A673 (cell line): Measurements from ENCODE around the gene TES.

Source experiments
- EZH2 ChIP-seq: fragments of 200-600 bp; sonication (generic); IDR thresholded peaks from 2 replicates; pipeline ENCODE4 v1.6.1; 2017; ENCODE audit warnings: borderline replicate concordance, low read depth, mild to moderate bottlenecking, mixed read lengths, antibody characterized with exemption, low read length; ENCODE audit not compliant: poor library complexity, severe bottlenecking
- TF ChIP-seq, protein P1 (sequence below): fragments of 300-800, 200-600 bp; sonication (generic); conservative IDR thresholded peaks from 2 replicates; pipeline ENCODE4 v1.5.1; 2017; ENCODE audit warnings: low read depth, mild to moderate bottlenecking, antibody characterized with exemption, low read length, moderate library complexity, mixed read lengths

DNA sequence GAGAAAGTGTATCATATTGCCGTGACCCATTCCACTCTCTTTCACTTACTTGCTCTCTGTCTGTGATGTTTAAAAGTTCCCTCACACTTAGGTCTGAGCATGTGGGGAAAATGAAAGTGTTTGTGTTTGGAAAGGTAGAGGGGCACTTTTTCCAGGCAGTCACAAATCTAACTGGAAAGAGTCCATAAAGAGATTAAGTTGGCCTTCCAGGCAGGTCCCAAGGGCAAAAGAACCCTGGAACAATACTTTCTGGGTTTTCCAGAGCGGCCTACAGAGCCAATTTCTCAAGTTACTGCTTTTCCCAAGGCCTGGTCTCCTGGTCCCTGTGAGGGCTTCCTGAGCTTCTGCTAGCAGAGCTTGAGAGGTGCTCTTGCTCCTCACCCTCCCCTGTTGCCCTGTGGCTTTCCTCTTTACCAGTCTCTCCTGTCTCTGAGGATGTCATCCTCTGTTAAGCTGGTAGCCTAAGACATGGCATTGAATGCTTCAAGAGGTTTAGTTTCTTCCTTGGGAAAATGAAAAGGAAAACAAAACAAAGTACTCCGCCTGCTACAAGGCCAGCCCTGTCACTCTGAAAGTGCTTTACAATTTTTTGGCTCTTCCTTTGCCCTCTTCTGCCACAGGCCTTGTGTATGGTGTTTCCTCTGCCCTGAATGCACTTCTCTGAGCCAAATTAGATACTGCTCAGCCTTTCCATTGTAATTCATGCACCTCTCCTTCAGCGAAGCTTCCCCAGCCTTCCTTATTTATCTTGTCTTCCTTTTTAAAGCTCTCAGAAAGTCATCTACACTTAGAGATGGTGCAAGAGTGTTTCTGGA is 20.1 kb downstream of the TES start:
- TF ChIP-seq, protein P1, sequence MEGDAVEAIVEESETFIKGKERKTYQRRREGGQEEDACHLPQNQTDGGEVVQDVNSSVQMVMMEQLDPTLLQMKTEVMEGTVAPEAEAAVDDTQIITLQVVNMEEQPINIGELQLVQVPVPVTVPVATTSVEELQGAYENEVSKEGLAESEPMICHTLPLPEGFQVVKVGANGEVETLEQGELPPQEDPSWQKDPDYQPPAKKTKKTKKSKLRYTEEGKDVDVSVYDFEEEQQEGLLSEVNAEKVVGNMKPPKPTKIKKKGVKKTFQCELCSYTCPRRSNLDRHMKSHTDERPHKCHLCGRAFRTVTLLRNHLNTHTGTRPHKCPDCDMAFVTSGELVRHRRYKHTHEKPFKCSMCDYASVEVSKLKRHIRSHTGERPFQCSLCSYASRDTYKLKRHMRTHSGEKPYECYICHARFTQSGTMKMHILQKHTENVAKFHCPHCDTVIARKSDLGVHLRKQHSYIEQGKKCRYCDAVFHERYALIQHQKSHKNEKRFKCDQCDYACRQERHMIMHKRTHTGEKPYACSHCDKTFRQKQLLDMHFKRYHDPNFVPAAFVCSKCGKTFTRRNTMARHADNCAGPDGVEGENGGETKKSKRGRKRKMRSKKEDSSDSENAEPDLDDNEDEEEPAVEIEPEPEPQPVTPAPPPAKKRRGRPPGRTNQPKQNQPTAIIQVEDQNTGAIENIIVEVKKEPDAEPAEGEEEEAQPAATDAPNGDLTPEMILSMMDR = no peak
- TF ChIP-seq EZH2 = no peak
